GM21423 (cell line): ENCODE results near the gene MMEL1.

Experiments
- ATAC-seq: cut with Tn5 transposase; IDR thresholded peaks from one replicate; pipeline ENCODE4 v1.9.1; 2021; ENCODE audit warnings: mild to moderate bottlenecking, moderate library complexity; ENCODE audit not compliant: unreplicated experiment

Gene MMEL1

GRCh38 chr1:2642560-2643413 is 10.0 kb upstream of the MMEL1 start:
- peak; percentile 88 for ATAC-seq

- no peak for ATAC-seq
Measured at GRCh38 chr1:2642131-2642559, 9.3 kb upstream of the MMEL1 start.

- ATAC-seq, result no peak
Measured at GRCh38 chr1:2641381-2642130, 8.7 kb upstream of the MMEL1 start.

GRCh38 chr1:2640626-2641025 is 7.8 kb upstream of the MMEL1 start:
- ATAC-seq, result no peak

GRCh38 chr1:2639607-2640521 is 7.0 kb upstream of the MMEL1 start:
- ATAC-seq, result no peak

GRCh38 chr1:2639203-2639602 is 6.4 kb upstream of the MMEL1 start:
- no peak for ATAC-seq

- ATAC-seq, result no peak
Measured at GRCh38 chr1:2638466-2639115, 5.8 kb upstream of the MMEL1 start.

- no peak for ATAC-seq
Measured at GRCh38 chr1:2637442-2638145, 4.8 kb upstream of the MMEL1 start.

- ATAC-seq, result no peak
Measured at GRCh38 chr1:2636733-2637132, 3.9 kb upstream of the MMEL1 start.

GRCh38 chr1:2635361-2636010 is 2.7 kb upstream of the MMEL1 start:
- ATAC-seq, result no peak

GRCh38 chr1:2633936-2634491 is 1.2 kb upstream of the MMEL1 start:
- no peak for ATAC-seq

- no peak for ATAC-seq
Measured at GRCh38 chr1:2633366-2633935, 635 bp upstream of the MMEL1 start.

- no peak for ATAC-seq
Measured at GRCh38 chr1:2632051-2632430, 775 bp downstream of the MMEL1 start.

GRCh38 chr1:2631136-2632050 is 1.4 kb downstream of the MMEL1 start:
- ATAC-seq, result no peak

GRCh38 chr1:2630498-2631135 is 2.2 kb downstream of the MMEL1 start:
- no peak for ATAC-seq

- no peak for ATAC-seq
Measured at GRCh38 chr1:2629627-2630497, 3.0 kb downstream of the MMEL1 start.
